Subcutaneous adipose tissue (tissue), 4 donors: Measurements from ENCODE around the gene SMYD5. TPM values are rescaled to one million over a fixed set of nuclear protein-coding genes. Genes with fewer than 3 reads are reported as not detected.

Experiments used
- total RNA-seq, 4 donors: library from RNA; depleted of rRNA; stranded (reverse); fragments of >200 nt; gene quantifications; one replicate each; pipeline ENCODE4 v1.1.0, GENCODE V29; 2016
- TF ChIP-seq, protein P1 (sequence below): fragments of 450-650 bp; IDR thresholded peaks from one replicate; pipeline ENCODE4 v1.5.1; 2016; ENCODE audit warnings: low read depth, mild to moderate bottlenecking, control low read depth, antibody characterized with exemption, moderate library complexity

SMYD5 gene
- total RNA-seq, 4 donors from 2014 or later = 10.4 to 13.5 (median 11.0) TPM

DNA sequence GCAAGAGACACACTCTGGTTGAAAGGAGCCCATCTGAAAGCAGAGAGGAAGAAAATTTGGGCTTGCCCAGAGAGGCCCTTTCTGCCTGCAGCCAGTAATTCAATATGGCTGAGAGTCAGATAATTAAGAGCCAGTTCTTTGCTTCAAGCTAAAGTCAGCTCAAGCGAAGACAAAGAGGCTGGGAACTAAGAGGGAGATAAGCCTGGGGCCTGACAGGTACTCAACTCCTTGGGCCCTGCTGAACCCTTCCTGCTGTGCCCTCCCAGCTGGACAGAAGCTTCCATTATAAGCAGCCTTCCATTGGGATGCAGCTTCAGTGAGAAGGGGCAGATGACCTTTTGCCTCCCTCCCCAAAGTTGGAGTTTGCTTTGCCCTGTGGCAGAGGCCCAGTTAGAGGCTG is 58.2 kb downstream of the SMYD5 start:
- TF ChIP-seq, protein P1, sequence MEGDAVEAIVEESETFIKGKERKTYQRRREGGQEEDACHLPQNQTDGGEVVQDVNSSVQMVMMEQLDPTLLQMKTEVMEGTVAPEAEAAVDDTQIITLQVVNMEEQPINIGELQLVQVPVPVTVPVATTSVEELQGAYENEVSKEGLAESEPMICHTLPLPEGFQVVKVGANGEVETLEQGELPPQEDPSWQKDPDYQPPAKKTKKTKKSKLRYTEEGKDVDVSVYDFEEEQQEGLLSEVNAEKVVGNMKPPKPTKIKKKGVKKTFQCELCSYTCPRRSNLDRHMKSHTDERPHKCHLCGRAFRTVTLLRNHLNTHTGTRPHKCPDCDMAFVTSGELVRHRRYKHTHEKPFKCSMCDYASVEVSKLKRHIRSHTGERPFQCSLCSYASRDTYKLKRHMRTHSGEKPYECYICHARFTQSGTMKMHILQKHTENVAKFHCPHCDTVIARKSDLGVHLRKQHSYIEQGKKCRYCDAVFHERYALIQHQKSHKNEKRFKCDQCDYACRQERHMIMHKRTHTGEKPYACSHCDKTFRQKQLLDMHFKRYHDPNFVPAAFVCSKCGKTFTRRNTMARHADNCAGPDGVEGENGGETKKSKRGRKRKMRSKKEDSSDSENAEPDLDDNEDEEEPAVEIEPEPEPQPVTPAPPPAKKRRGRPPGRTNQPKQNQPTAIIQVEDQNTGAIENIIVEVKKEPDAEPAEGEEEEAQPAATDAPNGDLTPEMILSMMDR = no peak

Other genes with a start within 250 kb of the SMYD5 start
- 1 to 10 TPM; 5.1 to 8.9 (median 7.6) TPM for gene SFXN5, start 142.5 kb upstream of the SMYD5 start, total RNA-seq
- 10 to 100 TPM; 12.2 to 21.1 (median 15.5) TPM for gene RAB11FIP5, start 101.3 kb upstream of the SMYD5 start, total RNA-seq
- gene NOTO, start 11.7 kb upstream of the SMYD5 start, total RNA-seq = not detected
- gene PRADC1, start 19.0 kb downstream of the SMYD5 start, total RNA-seq = 10 to 100 TPM; 18.6 to 54.8 (median 27.1) TPM
- 100 to 1,000 TPM; 131 to 219 (median 154) TPM for gene CCT7, start 20.1 kb downstream of the SMYD5 start, total RNA-seq
- 1 to 10 TPM in 3 of 4 donors, under 1 TPM in 1; 0.98 to 4.9 (median 2.8) TPM for gene FBXO41, start 70.2 kb downstream of the SMYD5 start, total RNA-seq
- not detected for gene EGR4, start 79.3 kb downstream of the SMYD5 start, total RNA-seq
- gene ALMS1, start 171.6 kb downstream of the SMYD5 start, total RNA-seq = 10 to 100 TPM; 24.0 to 48.2 (median 35.1) TPM